Measurements from ENCODE around the gene TP73. TPM values are rescaled to one million over a fixed set of nuclear protein-coding genes. Genes with fewer than 3 reads are reported as not detected.

The TP73 gene
- total RNA-seq, 1 experiment from 2014 or later = 19.2 TPM

DNA sequence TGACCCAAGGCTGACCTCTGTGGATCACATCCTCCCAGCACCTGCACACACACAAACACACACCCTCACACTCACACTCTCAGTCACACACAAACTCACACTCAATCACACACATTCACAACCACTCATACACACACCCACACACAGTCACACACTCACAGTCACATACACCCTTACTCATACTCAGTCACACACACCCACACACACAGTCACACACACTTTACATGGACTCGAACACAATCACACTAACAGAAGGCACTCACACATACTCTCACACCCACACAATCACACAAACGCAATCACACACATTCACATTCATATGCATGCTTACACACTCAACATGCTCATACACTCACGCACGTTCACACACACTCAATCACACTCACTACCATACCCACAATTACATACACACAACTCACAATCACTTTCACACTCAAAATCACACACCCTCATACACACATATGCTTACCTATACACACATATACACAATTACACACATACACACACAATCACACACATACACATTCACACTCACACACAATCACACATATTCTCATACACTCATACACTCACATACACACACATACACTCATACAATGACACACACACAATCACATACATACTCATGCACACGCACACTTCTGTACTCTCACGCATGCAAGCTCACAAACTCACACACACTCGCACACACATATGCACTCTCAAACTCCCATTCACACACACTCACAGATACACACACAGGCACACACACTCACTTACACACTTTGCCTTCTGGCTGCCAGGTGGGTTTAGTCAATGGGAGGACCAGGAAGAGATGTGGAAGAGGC, 47.1 kb upstream of the TP73 start:
- H3K4me2 ChIP-seq (ENCODE audit: low read length) = peak overlapping the region; percentile 35
- no peaks in the 10 kb centered on the region for H3K36me3 ChIP-seq (ENCODE audit: control insufficient read depth in 1 of 2, insufficient read depth in 2 of 2, low read length in 2 of 2)
- intact Hi-C loops (cut with micrococcal nuclease) = loop anchor here (10.0 kb wide), 1 partner anchor 1020 kb away; the partner anchor contains the start of gene PRXL2B
- ChIA-PET POLR2A (no interaction called here), CTCF (interaction anchor here (0.7 to 1.5 kb wide), 2 partner anchors 14 kb away, joined by 3 read pairs; no protein-coding TSS in a partner anchor), RAD21 (ENCODE audit: low non-redundant PET in 1 of 2, low total read pairs in 2 of 2, uncharacterized antibody in 2 of 2, unreplicated experiment in 2 of 2) (no interaction called here)
- H3K4me1 ChIP-seq (ENCODE audit: control insufficient read depth in 1 of 2, insufficient read depth in 2 of 2, low read length in 2 of 2) = peaks cover 3 to 20% of the 10 kb centered on the region in 2 experiments; a peak in 2 of 4 replicates
- TF ChIP-seq EZH2phosphoT487 (IDR thresholded peaks at IDR 0.05; ENCODE audit: borderline replicate concordance) (no peak), POLR2A (IDR thresholded peaks at IDR 0.05; ENCODE audit: borderline replicate concordance, extremely low read depth, insufficient read depth, insufficient read length) (no peak)
- TF ChIP-seq, protein P1, sequence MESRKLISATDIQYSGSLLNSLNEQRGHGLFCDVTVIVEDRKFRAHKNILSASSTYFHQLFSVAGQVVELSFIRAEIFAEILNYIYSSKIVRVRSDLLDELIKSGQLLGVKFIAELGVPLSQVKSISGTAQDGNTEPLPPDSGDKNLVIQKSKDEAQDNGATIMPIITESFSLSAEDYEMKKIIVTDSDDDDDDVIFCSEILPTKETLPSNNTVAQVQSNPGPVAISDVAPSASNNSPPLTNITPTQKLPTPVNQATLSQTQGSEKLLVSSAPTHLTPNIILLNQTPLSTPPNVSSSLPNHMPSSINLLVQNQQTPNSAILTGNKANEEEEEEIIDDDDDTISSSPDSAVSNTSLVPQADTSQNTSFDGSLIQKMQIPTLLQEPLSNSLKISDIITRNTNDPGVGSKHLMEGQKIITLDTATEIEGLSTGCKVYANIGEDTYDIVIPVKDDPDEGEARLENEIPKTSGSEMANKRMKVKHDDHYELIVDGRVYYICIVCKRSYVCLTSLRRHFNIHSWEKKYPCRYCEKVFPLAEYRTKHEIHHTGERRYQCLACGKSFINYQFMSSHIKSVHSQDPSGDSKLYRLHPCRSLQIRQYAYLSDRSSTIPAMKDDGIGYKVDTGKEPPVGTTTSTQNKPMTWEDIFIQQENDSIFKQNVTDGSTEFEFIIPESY (IDR thresholded peaks at IDR 0.05; ENCODE audit: extremely low read depth, insufficient replicate concordance, low read length) = no peak
- TF ChIP-seq, protein P2, sequence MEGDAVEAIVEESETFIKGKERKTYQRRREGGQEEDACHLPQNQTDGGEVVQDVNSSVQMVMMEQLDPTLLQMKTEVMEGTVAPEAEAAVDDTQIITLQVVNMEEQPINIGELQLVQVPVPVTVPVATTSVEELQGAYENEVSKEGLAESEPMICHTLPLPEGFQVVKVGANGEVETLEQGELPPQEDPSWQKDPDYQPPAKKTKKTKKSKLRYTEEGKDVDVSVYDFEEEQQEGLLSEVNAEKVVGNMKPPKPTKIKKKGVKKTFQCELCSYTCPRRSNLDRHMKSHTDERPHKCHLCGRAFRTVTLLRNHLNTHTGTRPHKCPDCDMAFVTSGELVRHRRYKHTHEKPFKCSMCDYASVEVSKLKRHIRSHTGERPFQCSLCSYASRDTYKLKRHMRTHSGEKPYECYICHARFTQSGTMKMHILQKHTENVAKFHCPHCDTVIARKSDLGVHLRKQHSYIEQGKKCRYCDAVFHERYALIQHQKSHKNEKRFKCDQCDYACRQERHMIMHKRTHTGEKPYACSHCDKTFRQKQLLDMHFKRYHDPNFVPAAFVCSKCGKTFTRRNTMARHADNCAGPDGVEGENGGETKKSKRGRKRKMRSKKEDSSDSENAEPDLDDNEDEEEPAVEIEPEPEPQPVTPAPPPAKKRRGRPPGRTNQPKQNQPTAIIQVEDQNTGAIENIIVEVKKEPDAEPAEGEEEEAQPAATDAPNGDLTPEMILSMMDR (IDR thresholded peaks at IDR 0.05 in 2 of 3, conservative IDR thresholded peaks at IDR 0.05 in 1 of 3; ENCODE audit: borderline replicate concordance in 1 of 3, insufficient read depth in 1 of 3, low read depth in 2 of 3, low read length in 2 of 3) = no peak
- H3K9ac ChIP-seq (ENCODE audit: low read length) = no peak overlapping the region
- no peaks in the 10 kb centered on the region for H3K9me3 ChIP-seq (ENCODE audit: control insufficient read depth in 1 of 2, insufficient read depth in 1 of 2, low read depth in 1 of 2, low read length in 2 of 2)
- ATAC-seq = no peak; the same call in 1 of the 2 replicates
- no peak overlapping the region for H3K27ac ChIP-seq (ENCODE audit: low read depth, low read length)
- BruUV-seq (replicated peaks) = no TSS peak
- H2AFZ ChIP-seq (ENCODE audit: low read depth, low read length, poor library complexity, severe bottlenecking) = no peak overlapping the region
- H3K27me3 ChIP-seq (ENCODE audit: insufficient read depth, low read length) = no peaks in the 10 kb centered on the region
- DNase-seq (ENCODE audit: low read depth, low spot score) = no peak
- no peak overlapping the region for H3K4me3 ChIP-seq (replicated peaks in 1 of 2; ENCODE audit: low read depth in 1 of 2, low read length in 2 of 2)
- H4K20me1 ChIP-seq (ENCODE audit: insufficient read depth) = no peaks in the 10 kb centered on the region
- H3K79me2 ChIP-seq (ENCODE audit: insufficient read depth, low read length) = no peaks in the 10 kb centered on the region
- H3K9me2 ChIP-seq (ENCODE audit: insufficient read depth) = no peaks in the 10 kb centered on the region
